Suppressor macrophage treated with lipopolysaccharide for 4 hours (primary cell): ENCODE measurements around the gene MYH16.
"Not testable (repeated sequence)": the region's sequence is repeated elsewhere in the genome, so short reads cannot be mapped to it uniquely, and the experiment has no call there.

Experiments used
- DNase-seq: peaks from one replicate; pipeline ENCODE4 v3.0.0-alpha.2; 2020

MYH16 gene

DNA sequence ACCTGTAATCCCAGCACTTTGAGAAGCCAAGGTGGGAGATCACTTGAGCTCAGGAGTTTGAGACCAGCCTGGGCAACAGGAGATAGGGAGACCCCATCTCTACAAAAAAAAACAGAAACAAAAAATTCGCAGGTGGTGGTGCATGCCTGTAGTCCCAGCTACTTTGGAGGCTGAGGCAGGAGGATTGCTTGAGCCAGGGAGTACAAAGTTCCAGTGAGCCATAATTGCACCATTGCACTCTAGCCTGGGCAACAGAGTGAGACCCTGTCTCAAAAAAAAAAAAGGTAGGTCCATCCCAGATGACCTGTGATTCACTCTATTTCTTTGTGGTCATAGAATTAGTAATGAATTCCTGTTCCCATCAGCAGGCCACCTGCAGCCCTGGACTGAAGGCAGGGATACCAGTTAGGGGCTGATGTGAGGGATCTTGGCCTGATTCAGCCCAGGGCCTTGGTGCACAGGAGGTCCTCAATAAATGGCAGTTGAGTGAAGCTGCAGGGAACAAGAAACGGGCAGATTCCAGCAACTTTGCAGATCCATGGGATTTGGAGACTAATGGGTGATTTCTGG is at the start of gene MYH16:
MYH16 (plus strand) TSS at position 364 of the 570 bp plus-strand sequence.
- no peak for DNase-seq

DNA sequence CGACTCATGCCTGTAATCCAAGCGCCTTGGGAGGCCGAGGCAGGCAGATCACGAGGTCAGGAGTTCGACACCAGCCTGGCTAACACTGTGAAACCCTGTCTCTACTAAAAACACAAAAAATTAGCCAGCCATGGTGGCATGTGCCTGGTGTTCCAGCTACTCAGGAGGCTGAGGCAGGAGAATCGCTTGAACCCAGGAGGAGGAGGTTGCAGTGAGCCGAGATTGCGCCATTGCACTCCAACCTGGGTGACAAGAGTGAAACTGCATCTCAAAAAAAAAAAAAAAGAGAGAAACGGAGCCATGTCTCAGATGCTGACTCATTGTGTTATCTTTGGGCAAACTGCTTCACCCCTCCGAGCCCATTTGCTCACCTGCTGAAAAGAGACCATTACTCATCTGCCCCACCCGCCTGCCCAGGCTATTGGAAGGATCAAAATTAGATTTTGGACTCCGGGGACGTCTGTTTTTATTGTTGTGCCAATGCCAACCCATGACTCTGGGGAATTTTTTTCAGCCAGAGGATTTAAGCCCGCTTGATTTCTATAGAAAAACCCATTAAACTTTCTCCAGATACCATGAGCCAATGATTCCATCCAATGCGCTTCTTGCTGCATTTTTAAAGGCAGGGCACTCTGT is 48.3 kb upstream of the MYH16 start:
- DNase-seq = not testable (repeated sequence)

DNA sequence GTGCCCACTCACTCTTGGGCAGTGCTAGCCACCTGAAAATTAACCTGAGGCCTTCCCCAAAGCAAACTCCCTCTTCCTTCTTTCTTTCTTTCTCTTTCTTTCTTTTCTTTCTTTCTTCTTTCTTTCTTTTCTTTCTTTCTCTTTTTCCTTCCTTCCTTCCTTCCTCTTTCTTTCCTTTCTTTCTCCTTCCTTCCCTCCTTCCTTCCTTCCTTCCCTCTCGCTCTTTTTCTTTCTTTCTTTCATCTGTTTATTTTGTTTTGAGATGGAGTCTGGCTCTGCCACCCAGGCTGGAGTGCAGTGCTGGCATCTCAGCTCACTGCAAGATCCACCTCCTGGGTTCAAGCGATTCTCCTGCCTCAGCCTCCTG is 47.8 kb upstream of the MYH16 start:
- no peak for DNase-seq

DNA sequence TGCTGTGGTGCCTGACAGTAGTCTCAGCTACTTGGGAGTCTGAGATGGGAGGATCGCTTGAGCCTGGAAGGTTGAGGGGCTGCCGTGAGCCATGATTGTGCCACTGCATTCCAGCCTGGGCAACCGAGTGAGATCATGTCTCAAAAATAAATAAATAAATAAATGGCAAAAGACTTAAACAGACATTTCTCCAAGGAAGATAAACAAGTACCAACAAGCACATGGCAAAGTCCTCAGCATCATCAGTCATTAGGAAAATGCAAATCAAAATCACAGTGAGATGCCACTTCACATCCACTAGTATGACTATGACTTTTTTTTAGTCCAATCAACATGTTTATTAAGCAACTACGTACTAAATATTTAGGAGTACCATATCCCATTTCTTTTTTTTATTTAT is 43.4 kb upstream of the MYH16 start:
- no peak for DNase-seq

DNA sequence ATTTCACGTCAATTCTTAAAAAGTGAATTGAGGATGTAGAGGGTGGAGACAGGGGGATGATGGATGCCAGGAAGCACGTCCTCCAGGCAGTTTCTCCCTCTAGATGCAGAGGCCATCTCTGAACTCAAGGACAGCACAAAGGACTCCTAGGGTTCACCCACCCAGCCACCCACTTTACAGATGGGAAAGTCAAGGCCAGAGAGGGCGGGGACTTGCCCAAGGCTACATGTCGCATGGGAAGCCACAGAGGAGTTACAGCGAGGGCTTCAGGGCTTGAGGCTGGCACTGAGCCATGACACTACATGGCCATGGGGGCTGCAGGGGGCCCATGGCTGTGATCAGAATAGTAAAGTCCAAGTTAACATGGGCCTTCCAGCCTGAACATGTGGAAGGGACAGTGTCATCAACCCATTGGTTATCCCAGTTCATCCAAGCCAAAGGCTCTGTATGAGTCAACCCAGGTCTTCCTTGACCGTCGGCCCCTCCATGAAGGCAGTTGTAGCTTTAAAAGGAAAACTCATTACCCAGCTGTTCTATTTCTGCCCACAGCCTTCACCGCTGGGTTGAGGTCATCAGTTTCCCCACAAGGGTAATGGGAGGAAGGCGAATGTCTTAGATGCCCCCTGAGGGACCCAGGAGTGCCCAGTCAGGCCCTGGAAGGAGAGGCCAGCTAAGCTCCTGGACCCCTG is 40.4 kb upstream of the MYH16 start:
- no peak for DNase-seq

DNA sequence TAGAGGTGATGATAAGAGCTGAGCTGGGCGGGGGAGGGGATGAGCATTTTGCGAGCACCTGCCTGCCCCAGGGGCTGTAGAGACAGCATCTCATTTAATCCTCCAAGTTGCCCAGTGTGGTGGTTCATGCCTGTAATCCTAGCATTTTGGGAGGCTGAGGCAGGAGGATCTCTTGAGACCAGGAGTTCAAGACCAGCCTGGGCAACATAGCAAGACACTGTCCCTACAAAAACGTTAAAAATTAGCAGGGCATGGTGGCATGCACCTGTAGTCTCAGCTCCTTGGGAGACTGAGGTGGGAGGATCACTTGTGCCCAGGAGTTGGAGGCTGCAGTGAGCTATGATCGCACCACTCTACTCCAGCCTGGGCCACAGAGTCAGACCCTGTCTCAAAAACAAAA is 39.7 kb upstream of the MYH16 start:
- DNase-seq = not testable (repeated sequence)

DNA sequence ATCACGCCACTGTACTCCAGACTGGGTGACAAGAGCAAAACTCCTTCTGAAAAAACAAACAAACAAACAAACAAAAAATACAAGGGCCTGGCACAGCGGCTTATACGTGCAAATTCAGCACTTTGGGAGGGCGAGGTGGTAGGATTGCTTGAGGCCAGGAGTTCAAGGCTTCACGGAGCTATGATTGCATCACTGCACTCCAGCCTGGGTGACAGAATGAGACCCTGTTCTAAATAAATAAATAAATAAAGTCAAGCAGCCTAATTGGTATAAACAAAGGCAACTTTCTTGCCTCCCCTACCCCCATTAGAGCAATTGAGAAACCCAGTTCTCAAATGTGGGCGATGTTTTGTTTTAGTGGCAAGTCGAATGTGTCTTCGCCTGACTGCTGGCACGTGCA is 38.5 kb upstream of the MYH16 start:
- DNase-seq = no peak

DNA sequence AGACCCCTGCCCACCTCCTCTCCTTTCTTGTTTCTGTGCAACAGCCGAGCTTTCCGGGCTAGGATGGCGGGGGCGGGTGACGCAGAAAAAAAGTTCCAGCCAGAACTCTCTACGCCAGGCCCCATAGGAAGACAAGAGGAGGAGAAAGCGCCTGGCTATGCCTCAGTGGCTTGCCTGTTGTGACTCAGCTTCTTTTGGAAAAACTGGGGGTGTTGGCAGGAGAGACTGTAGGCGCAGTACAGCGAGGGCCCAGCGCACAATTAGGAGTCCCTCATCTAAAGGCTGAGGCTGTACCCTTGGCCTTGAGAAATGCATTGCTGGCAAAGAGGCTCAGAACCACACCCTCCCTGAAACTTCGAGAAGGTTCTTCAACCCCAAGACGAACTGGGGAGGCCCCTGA is 36.7 kb upstream of the MYH16 start:
- no peak for DNase-seq

DNA sequence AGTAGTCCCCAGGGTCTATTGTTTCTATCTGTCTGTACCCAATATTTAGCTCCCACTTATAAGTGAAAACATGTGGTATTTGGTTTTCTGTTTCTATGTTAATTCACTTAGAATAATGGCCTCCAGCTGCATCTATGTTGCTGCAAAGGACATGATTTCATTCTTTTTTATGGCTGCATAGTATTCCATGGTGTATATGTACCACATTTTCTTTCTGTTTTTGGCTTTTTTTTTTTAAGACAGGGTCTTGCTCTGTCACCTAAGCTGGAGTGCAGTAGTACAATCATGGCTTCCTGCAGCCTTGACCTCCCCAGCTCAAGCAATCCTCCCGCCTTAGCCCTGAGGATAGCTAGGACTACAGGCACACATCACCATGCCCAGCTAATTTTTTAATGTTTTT is 34.8 kb upstream of the MYH16 start:
- DNase-seq = not testable (repeated sequence)

DNA sequence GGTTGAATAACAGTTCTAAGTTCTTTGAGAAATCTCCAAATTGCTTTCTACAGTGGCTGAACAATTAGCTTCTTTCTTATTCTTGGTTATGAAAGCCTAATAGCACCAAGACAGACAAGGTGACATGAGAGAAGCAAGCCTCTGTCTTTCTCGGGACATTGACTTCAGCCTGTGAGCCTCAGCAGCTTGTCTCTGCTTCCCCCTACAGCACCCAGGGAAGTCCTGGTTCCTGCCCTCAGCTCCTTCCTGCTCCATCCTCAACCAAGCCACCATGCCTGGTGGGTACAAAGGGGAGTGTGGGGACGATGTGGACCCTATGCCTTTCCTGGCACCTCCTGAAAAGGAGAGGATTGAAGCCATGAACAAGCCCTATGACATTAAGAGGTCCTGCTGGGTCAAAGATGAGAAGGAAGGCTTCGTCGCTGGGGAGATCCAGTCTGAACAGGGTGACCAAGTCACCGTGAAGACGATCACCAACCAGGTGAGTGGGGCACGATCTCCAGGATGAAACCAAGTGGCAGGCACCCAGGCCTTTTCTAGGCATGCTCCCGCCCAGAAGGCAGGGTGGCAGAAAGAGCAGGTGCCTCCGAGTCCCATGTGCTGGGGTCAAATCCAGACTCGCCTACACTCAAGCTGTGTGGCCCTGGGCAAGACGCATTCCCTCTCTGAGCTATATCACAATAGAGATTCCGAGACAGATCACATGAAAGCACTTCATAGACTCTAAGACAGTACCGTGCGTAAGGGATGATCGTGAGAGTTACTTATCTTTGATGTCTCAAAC is 33.9 kb upstream of the MYH16 start:
- no peak for DNase-seq

DNA sequence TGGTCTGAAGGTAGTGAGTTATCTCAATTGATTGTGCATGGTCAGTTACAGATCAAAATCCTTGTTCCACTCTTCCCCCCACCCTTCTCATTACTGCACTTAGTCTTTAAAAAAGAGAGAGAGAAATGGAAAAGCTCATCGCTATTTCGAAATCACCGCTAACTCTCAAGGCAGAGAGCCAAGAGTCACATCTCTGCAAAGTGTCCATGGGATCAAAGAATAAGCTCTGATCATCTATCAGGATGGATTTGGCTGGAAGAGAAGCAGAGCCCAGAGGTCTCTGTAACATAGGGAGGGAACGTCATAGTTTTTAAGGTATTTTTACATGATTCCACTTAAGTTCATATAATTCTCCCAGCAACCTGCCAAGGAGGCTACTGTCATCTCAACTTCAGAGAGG is 30.0 kb upstream of the MYH16 start:
- no peak for DNase-seq

DNA sequence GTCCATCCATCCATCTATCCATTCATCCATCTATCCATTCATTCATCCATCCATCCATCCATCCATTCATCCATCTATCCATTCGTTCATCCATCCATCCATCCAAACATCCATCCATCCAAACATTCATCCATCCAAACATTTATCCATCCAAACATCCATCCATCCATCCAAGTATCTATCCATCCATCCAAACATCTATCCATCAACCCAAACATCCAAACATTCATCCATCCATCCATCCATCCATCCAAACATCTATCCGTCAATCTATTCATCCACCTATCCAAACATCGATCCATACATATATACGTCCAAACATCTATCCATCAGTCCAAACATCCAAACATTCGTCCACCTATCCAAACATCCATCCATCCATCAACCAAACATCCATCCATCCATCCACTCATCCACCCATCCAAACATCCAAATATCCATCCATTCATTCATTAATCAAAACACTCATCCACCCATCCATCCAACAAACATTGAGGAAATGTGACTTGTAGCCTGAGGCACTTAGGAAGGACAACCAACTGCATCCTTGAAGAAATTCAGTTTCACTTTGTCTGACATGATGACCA is 28.8 kb upstream of the MYH16 start:
- no peak for DNase-seq

DNA sequence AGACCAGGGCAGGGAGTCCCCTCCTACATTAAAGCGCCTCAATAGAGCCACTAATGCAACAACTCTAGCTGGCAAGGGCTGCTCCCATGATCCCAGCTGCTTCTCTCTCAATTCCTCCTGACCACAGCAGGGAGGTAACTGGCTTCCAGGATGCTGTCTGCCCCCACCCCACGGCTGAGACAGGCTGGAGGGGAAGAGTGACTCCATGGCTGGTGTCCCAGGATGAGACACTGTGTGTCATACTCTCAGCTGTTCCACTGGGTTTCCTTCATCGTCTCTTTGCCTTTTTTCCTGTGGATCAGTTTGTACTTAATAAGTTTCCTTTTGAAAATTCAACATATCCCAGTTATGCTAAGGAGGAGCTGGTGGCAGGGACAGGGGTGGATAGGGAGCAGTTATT is 27.7 kb upstream of the MYH16 start:
- DNase-seq = peak; percentile 17

DNA sequence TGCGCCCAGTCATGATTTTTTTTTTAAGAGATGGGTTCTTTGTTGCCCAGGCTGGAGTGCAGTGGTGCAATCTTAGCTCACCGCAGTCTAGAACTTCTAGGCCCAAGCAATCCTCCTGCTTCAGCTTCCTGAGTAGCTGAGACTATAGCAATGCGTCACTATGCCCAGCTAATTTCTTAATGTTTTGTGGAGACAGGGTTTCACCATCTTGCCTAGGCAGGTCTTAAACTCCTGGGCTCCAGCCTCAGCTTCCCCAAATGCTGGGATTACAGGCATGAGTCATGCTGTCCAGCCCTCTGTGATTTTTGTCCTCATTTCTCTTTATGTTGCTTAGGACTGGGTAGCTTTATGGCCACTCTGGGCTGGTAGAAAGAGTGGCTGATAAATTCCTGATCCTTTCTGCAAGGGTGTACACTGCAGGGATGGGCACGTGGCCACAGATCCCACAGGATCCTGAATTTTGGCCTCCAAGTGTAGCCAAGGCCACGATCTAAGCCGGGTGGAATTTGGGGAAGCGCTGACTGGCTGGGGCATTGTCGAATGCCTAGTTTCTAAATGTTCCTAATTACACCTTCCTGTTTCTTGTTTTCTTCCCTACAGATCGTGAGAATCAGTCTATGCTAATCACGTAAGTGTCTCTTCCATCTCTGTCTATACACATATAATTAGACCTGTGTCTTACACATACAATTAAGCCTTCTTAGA is 24.1 kb upstream of the MYH16 start:
- DNase-seq = peak; percentile 82

DNA sequence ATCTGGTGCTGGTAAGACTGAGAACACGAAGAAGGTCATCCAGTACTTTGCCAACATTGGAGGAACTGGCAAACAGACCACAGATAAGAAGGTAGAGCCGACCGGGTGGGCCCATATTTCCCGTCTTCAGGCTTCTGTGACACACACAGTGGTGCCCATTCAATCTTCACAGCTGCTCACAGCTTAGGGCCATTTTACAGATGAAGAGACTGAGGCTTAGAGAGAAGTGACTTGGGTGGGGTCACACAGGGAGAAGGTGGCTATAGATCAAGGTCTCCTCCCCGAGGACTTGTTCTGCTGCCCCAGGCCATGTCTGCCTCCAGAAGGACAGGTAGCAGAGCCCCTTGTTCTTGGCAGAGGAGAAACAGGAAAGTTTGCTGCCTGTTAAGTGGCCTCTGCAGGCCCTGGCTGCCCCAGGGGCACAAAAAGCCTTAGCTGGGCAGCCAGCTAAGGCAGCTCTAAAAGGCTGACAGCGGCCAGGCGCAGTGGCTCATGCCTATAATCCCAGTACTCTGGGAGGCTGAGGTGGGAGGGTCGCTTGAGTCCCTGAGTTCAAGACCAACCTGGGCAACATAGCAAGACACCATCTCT is 22.6 kb upstream of the MYH16 start:
- DNase-seq = no peak

DNA sequence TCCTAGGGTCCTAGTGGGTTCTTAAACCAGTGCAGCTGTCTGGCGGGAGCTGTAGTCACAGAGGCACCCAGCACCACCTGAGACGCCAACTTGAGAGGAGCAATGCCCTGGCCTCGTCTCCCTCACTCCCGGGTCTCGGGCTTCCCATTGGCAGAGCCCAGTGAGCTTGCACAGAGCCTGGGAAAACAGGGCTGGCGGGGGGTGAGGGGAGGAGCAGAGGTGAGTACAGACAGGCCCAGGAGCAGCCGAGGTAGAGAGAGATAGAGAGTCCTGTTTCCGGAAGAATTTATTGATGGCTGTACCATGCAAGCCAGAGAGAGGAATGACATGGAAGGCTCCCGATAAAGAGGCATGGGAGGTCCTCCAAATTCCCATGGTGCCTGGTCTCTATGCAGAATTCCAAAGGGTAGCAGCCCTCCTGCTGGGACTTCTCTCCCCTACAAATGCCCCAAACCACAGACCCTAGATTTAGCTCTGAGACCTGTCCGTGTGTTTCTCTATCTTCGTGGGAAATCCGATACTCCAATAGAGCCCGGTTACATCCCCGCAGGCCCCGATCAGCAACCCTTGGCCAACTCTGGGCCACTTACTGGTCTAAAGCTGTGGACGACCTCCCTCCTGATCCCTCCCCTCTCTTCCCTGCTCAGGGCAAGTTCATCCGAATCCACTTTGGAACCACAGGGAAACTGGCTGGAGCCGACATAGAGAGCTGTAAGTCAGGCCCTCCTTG is 20.3 kb upstream of the MYH16 start:
- DNase-seq = no peak

DNA sequence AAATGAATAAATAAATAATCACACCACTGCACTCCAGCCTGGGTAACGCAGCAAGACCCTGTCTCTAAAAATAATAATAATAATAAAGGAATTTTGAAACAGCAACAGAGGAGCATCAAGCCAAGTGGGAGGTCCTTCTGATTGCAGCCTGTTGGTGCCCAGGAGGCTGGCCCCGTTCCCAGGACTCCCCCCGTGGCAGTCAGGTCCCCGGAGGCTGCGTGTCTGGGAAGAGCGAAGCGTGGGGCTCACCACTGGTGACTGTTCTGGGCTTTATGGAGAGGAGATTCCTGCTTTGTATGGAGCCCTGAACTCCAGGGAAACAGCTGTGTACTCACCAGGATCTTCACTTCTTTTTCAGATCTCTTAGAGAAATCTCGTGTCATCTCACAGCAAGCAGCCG is 19.3 kb upstream of the MYH16 start:
- DNase-seq = no peak

DNA sequence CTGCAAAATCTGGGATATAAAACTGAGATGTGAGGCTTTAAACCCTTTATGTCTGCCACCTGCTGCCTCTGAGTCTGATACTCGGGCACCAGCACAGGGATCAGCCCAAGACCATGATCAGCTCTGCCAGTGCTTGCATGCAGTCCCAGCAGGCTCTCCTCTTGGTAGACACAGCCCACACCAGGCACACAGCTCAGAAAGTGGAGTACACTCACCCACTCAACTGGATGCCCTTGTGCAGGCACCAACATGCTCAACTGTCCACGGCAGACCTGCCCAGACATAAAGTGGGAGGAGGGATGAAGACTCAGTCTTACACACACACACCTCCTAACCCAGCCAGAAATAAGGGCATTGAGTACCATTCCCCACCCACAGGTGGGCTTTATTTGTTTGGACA is 18.2 kb upstream of the MYH16 start:
- no peak for DNase-seq

DNA sequence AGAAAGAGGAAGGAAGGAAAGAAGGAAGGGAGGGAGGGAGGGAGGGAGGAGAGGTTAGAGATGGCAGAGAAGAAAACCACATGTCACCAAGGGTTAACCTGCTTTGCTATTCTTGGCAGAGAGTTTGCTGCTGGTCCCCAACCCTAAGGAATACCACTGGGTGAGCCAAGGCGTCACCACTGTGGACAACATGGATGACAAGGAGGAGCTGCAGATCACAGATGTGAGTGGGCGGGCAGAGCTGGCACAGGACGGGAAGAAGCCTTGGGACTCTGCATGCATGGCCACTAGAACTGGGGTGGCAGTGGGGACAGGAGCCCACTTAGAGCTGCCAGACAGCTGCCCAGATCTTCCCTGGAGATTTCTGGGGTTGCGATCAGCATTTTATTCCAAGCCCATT is 17.2 kb upstream of the MYH16 start:
- DNase-seq = no peak

DNA sequence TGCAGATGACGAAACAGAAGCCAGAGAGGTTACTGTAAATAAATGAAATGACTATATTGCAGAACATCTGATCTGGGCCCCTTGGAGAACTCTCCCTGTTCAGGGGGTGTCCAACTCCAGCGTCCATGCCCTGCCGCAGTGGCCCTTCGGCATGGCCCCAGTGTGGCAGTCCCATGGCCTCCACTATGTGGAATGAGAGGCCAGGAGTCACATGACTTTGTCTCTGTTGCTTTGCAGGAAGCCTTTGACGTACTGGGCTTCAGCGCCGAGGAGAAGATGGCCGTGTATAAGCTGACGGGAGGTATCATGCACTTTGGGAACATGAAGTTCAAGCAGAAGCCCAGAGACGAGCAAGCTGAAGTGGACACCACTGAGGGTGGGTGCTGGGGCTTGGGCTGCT is 15.6 kb upstream of the MYH16 start:
- no peak for DNase-seq

DNA sequence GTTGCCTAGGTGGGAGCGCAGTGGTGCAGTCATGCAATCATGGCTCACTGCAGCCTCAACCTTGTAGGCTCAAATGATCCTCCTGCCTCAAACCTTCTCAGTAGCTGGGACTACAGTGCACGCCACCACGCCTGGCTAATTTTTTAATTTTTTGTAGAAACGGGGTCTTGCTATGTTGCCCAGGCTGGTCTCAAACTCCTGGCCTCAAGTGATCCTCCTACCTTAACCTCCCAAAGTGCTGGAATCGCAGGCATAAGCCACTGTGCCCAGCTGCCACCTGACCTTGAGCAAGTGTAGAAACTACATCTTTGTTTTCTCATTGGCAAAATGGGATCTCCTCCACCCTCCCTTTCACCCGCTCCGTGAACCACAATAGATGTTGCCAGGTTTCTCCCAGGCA is 15.0 kb upstream of the MYH16 start:
- DNase-seq = no peak

DNA sequence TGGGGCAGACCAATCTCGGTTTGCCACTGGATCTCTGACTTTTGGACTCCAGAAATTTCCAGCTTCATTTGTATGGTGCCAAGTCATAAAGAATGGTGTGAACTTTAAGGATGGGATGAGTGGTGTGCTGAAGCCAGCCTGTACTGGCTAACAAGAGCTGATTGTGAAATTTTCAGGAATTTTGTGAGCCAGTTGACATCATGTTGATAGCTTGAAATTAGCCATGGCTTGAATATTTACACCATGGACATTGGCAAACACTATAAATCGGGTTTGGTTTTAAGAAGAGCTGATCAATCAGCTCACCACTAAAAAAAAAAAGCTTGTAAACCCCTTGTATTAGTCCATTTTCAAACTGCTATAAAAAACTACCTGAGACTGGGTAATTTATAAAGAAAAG is 14.1 kb upstream of the MYH16 start:
- DNase-seq = no peak
